Measurements from ENCODE around the gene CENPX. TPM values are rescaled to one million over a fixed set of nuclear protein-coding genes. Genes with fewer than 3 reads are reported as not detected.

The CENPX gene
- total RNA-seq, 1 donor: 18.6 TPM

DNA sequence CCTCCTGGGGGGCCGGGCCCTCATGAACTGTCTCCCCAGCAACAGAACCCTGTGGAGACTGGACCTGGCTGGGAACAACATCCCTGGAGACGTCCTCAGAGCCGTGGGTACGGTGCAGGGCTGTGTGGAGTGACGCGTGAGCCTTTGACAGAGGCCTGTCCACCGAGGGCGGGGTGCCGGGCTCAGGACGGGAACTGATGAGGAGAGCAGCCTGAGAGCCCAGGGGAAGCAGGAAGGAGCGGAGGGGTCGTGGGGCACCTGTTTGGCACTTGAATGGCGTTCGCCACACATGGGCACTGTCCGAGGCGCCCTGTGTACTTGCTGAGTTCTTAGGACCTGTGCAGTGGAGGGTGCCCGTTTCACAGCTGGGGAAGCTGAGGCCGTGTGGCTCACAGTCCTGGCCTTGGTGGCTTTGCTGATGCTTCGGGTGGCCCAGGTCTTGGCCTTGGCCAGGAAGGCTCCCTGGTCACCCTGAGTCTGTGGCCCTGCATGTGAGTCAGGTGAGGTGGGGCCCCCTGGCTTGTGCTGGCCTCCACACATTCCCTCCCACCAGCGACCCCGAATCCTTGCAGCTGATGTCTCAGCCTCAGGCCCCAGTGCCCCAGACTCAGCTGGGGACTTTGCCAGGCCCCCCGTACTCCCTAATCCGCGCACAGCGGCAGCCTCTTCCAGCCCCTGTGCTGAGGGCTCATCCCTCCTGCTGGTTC is 2.9 kb upstream of the CENPX start:
- Histone ChIP-seq H3K27me3 (ENCODE audit: insufficient read depth, low read length) (no peaks in the 10 kb centered on the region), H3K4me3 (ENCODE audit: low read length) (no peak overlapping the region), H3K4me1 (ENCODE audit: insufficient read depth, low read length) (peaks cover 37% of the 10 kb centered on the region), H3K9me3 (ENCODE audit: low read depth, low read length) (no peaks in the 10 kb centered on the region)

DNA sequence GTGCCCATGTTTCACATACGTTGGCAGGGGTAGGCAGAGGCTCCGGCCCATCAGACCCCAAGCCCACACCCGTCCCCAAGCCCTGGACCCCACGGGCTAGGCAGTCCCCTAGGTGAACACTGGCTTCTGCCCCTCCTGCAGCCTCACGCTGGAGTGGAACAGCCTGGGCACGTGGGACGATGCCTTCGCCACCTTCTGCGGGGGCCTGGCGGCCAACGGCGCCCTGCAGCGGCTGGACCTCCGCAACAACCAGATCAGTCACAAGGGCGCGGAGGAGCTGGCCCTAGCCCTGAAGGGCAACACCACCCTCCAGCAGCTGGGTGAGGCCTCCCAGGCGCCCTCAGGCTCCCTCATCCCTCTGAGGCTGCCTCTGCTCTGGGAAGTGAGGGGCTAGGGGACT is 2.2 kb upstream of the CENPX start:
- Histone ChIP-seq H3K27me3 (ENCODE audit: insufficient read depth, low read length) (no peaks in the 10 kb centered on the region), H3K9me3 (ENCODE audit: low read depth, low read length) (no peaks in the 10 kb centered on the region), H3K4me1 (ENCODE audit: insufficient read depth, low read length) (peaks cover 30% of the 10 kb centered on the region), H3K4me3 (ENCODE audit: low read length) (no peak overlapping the region)

DNA sequence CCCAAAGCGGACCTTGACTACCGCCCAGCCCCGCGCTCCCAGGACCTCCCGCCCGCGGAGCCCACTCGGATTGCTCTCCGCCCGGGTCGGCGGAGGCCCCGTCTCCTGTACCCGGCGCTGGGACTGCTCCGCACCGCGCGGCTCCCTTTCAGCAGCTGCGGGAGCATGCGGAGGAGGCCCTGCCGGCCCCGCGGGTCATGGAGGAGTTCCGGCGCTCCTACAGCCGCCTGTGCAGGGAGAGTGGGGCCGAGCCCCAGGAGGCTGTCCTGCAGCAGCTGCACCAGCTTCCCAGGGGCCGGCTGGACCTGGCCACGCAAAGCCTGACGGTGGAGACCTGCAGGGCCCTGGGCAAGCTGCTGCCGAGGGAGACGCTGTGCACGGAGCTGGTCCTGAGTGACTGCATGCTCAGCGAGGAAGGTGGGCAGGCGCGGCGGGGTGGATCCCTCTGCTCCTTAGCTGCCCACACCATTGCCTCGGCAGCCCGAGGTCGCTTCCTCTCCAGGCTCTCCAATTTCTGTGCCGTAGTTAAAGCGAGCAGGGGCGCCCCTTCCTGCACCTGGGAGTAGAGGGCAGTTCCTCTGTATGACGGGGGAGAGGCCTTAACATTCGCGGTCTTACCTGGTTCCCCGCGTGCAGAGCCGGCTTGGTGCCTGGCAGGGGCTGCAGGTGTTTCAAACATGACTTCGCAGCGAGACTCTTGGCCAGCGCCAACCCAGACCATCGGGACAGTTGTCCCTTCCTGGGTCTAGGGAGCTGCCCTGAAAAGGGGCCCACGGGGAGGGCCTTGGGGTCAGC is 966 bp upstream of the CENPX start:
- H3K9me3 ChIP-seq (ENCODE audit: low read depth, low read length): no peaks in the 10 kb centered on the region
- peaks cover 27% of the 10 kb centered on the region for H3K4me1 ChIP-seq (ENCODE audit: insufficient read depth, low read length)
- no peaks in the 10 kb centered on the region for H3K27me3 ChIP-seq (ENCODE audit: insufficient read depth, low read length)
- H3K4me3 ChIP-seq (ENCODE audit: low read length): peak overlapping the region; percentile 58

DNA sequence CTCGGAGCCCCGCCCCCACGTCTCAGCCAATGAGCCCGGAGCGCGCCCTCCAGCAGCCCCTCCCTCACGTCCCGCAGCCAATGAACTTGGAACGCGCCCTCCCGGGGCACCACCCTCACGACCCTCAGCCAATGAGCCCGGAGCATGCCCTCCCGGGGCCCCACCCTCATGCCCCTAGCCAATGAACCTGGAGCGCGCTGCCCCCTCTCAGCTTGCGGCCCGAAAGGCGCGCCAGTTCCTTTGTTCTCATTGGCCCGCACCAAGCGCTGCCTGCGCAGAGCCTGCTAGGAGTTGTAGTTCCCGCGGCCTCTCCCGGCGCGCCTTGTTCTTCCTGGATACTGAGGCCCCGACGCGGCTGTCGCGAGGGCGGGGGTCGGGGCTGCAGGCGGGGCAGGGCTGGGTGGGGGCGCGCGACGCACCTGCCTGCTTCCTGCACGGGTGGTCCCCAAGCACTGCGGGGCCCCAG is 336 bp upstream of the CENPX start, which contains the start of gene LRRC45:
LRRC45 (plus strand) TSS at position 325 of the 466 bp plus-strand sequence. CDS start 339 bp downstream, outside the sequence.
- H3K4me1 ChIP-seq (ENCODE audit: insufficient read depth, low read length): peaks cover 27% of the 10 kb centered on the region
- peak within 1 kb of the TSS; percentile 65 for H3K4me3 ChIP-seq (ENCODE audit: low read length)
- no peaks in the 10 kb centered on the region for H3K9me3 ChIP-seq (ENCODE audit: low read depth, low read length)
- H3K27me3 ChIP-seq (ENCODE audit: insufficient read depth, low read length): no peaks in the 10 kb centered on the region

DNA sequence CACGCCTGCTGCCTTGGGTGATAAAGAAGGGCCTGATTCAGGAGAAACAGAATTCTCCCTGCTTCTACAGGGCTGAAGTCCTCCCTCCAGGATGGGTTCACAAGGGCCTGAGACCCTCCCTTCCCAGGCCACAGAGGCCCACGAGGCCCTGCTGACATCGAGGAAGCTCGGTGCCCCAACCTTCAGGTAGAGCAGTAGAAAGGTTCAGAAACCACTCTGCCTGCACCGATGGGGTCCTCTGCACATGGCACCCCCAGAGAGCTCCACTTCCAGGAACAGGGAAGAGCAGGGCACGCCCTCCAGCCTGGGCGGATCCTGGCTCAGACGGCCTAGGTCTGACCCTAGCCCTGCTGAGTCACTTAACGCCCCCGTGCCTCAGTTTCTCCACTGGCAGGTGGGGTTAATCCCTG is 773 bp downstream of the CENPX start:
- peak overlapping the region; percentile 65 for H3K4me3 ChIP-seq (ENCODE audit: low read length)
- H3K27me3 ChIP-seq (ENCODE audit: insufficient read depth, low read length): no peaks in the 10 kb centered on the region
- H3K9me3 ChIP-seq (ENCODE audit: low read depth, low read length): no peaks in the 10 kb centered on the region
- peaks cover 27% of the 10 kb centered on the region for H3K4me1 ChIP-seq (ENCODE audit: insufficient read depth, low read length)

DNA sequence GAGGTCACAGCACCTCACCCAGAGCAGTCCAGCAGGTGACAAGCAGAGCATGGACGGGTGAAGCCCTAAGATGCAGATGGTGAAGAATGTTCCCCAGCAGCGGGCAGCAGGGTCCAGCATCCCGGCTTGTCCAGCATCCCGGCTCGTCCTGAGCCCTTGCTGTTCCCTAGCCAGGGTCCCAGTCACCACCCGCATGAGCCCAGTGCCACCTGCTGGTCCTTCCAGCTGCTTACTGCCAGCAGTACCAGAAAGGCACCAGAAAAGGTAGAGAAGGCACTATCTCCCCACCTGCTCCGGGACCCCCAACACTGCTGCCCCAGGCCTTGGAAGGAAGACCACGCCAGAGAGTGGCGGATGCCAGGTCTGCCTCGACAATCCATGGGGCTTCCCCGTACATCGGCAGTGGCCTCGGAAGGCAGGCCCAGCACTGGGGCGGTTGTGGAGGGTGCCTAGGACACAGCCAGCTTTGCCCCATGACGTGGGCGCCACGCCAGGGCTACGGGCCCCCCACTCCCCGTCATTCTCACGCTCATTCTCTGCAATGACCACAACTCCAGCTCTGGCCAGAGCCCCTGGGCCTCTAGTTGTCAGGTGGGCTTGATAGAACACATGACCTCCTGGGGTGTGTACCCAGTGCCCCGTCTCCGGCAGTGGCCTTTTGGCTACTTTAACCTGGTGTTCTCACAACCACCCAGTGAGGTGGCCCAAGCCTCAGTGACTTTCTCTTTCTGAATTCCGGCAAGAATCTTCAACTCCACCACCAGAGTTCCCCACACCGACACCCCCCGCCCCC is 1.4 kb downstream of the CENPX start:
- Histone ChIP-seq H3K9me3 (ENCODE audit: low read depth, low read length) (no peaks in the 10 kb centered on the region), H3K4me1 (ENCODE audit: insufficient read depth, low read length) (peaks cover 27% of the 10 kb centered on the region), H3K4me3 (ENCODE audit: low read length) (no peak overlapping the region), H3K27me3 (ENCODE audit: insufficient read depth, low read length) (no peaks in the 10 kb centered on the region)

DNA sequence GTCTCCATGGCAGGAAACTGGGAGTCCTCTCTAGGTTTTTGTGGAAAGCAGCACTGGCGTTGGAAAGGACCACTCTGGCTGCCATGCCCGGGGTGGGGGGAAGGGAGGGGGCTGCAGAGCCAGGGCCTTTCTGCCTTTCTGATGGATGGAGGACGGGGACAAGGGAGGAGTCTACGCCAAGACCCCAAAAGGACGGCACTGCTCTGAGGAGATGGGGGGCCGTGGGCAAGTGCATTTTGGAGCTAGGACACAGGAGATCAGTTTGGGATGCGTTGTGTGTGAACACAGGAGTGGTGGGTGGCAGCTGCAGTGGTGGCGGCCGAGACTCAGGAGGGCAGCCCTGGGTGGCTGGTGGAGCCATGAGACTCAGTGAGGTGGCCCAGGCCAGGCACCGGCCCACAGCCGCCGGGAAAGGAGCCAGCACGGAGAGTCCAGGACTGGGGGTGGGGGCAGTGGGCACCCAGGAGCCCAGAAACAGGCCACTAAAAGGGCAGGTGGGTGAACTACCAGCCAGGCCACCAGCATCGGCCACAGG is 2.0 kb downstream of the CENPX start:
- H3K4me3 ChIP-seq (ENCODE audit: low read length): no peak overlapping the region
- no peaks in the 10 kb centered on the region for H3K27me3 ChIP-seq (ENCODE audit: insufficient read depth, low read length)
- no peaks in the 10 kb centered on the region for H3K9me3 ChIP-seq (ENCODE audit: low read depth, low read length)
- peaks cover 27% of the 10 kb centered on the region for H3K4me1 ChIP-seq (ENCODE audit: insufficient read depth, low read length)

DNA sequence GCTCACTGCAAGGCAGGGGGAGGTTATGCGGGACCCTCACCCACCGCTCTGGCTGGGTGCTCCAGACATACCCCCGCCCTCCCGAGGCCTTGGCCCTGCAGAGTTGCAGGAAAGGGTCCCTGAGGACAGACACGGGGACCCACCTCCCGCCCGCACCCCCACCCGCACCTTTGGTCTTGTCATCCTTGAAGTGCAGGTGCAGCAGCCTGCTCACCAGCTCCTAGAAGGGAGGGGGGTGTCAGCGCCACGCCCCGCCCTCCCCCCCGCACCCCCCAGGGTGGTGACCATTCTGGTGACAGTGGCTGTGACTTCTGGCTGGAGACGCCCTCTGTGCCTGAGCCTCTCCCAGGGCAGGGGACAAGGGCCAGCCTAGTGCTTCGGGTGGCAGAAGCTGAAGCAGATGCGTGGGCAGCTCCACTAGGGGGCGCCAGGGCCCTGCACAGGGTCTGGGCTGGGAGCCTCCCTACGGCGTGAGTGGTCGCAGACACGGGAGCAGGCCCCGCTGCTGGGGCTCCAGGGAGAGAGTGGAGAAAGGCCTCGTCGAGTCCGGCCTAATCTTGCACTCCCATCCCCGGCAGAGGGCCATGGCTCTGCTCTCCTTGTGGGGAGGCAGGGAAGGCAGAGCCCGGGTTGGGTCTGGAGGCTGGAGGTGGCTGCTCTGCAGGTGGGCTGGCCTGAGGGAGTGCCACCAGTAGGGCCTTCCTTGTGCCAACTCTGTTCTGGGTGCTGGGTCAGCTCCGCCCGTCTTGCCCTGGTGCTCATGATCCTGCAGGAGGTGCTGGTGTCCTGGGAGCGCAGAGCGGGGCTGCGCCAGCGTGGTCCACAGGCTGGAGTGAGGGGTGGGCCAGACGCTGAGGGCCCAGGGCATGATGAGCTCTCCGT is 2.7 kb downstream of the CENPX start:
- no peak overlapping the region for H3K4me3 ChIP-seq (ENCODE audit: low read length)
- H3K9me3 ChIP-seq (ENCODE audit: low read depth, low read length): no peaks in the 10 kb centered on the region
- peaks cover 27% of the 10 kb centered on the region for H3K4me1 ChIP-seq (ENCODE audit: insufficient read depth, low read length)
- no peaks in the 10 kb centered on the region for H3K27me3 ChIP-seq (ENCODE audit: insufficient read depth, low read length)

DNA sequence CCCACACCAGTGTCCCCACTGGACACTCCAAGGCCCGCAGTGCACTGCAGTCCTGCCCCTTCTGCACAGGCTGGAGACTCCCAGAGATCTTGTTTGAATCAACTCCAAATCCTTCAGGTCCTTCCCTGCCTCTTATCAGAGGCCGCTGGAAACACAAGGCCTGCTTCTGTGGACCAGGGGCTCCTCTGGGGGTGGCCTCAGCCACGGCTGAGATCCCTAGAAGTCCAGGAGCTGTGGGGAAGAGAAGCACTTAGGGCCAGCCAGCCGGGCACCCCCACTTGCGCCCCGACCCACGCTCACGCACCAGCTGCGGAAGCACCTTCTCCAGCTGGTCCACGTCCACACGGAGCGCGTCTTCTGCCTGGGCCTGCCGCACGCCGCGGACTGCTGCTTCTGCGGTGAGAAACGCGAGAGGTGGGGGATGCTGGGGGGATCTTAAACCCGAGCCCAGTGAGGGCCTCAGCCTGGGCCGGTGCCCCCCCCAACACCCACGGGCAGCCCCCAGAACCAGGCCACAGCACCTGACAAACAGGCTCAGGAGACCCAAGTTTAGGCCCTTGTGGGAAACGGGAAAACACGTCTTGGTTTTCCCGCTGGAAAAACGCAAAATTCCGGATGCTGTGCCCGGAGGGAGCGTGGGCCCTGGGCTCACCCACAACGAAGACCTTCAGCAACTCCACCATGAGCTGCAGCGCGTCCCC is 3.5 kb downstream of the CENPX start:
- Histone ChIP-seq H3K4me1 (ENCODE audit: insufficient read depth, low read length) (peaks cover 25% of the 10 kb centered on the region), H3K4me3 (ENCODE audit: low read length) (no peak overlapping the region)

DNA sequence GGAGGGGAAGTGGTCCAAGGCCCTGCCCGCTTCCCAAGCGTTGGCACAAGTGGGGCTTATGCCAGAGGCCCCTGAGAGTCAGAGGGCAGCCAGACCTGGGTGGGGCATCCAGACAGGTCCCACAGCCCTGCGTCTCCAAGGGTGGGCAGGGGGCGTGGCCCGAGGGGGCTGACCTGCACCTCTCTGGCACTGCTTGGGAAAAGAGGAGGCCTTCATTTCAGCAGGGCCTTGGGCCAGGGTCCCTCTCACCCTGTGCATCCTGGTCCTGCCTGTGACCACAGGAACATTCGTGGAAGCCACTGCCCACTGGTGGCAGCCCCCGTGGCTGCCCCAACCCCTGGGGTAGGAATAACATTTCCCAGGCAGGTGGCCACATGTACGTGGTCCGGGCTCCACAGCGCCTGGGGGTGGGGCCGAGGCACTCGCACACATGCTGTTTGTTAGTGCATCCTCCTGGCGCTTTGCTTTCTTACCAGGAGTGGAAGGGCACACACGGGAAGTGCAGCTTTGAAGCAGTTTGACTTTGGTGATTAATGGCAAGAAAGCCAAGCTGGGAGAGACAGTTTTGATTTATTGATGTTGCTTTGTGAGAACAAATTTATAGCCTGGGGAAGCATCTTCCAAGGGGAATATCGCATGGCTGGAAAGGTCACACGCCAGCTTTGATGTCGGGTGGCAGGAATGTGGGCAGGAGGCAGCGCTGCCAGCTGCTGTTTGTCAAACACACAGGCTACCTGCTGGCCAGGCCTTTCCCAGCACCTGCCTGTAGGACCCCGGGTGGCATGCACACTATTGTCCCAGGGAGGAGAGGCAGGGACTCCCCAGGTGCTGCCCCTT is 4.3 kb downstream of the CENPX start:
- no peak overlapping the region for H3K4me3 ChIP-seq (ENCODE audit: low read length)
- H3K4me1 ChIP-seq (ENCODE audit: insufficient read depth, low read length): peaks cover 17% of the 10 kb centered on the region
- no peaks in the 10 kb centered on the region for H3K9me3 ChIP-seq (ENCODE audit: low read depth, low read length)
- H3K27me3 ChIP-seq (ENCODE audit: insufficient read depth, low read length): no peaks in the 10 kb centered on the region

More for the DNA sequence above, 3.5 kb downstream of the CENPX start:
- H3K27me3 ChIP-seq (ENCODE audit: insufficient read depth, low read length): no peaks in the 10 kb centered on the region
- H3K9me3 ChIP-seq (ENCODE audit: low read depth, low read length): no peaks in the 10 kb centered on the region

DNA sequence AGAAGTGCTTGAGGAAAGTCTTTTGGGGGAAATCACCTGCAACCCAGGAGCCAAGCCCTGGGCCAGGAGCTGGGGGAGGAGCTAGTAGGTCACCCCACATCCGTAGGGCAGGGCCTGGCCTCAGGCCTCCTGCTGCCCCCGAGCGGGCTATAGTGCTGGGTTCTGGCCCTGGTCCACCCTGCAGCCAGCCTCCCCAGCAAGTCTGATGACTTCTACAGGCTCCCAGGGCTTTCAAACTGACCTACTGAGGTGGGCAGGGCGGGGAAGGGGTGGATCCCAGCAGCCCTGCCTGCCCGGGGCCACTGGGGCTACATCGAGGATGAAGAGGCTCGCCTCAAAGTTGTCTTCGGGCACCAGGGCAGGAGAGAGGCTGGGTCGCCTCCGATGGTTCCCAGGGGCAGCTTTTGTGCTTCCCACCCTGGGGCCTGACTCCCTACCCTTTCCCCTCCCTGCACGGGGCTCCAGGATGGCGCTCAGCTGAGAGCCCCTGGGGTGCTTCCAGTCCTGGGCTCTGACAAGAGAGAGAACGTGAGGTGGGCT is 5.0 kb downstream of the CENPX start:
- H3K27me3 ChIP-seq (ENCODE audit: insufficient read depth, low read length): no peaks in the 10 kb centered on the region
- no peak overlapping the region for H3K4me3 ChIP-seq (ENCODE audit: low read length)
- H3K9me3 ChIP-seq (ENCODE audit: low read depth, low read length): no peaks in the 10 kb centered on the region
- peaks cover 17% of the 10 kb centered on the region for H3K4me1 ChIP-seq (ENCODE audit: insufficient read depth, low read length)

DNA sequence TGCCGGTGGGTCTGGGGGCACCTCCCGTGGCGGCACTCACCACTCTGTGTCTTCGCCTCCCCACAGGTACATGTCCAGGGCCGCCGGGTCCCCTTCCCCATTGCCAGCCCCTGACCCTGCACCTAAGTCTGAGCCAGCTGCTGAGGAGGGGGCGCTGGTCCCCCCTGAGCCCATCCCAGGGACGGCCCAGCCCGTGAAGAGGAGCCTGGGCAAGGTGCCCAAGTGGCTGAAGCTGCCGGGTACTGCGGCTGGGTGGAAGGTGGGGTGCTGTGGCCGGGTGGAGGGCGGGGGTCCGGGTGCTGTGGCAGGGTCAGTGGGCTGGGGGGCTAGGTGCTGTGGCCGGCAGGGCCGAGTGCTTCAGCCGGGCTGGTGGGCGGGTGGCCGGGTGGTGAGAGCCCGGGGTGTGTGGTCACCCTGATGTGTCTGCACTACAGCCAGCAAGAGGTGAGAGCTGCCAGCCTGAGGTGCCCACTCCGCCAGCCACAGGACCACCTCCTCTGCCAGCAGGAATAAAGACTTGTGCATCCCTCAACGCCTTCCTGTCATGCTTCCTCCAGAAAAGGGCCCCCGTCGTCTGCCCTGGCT is 5.7 kb downstream of the CENPX start:
- no peak overlapping the region for H3K4me3 ChIP-seq (ENCODE audit: low read length)
- peaks cover 13% of the 10 kb centered on the region for H3K4me1 ChIP-seq (ENCODE audit: insufficient read depth, low read length)
- H3K27me3 ChIP-seq (ENCODE audit: insufficient read depth, low read length): no peaks in the 10 kb centered on the region
- H3K9me3 ChIP-seq (ENCODE audit: low read depth, low read length): no peaks in the 10 kb centered on the region

Measured in mononuclear cell (primary cell).